ENCODE results near the gene SLC34A3. TPM values are rescaled to one million over a fixed set of nuclear protein-coding genes. Genes with fewer than 3 reads are reported as not detected.
"Not testable (repeated sequence)": the region's sequence is repeated elsewhere in the genome, so short reads cannot be mapped to it uniquely, and the experiment has no call there.

Gene SLC34A3
- polyA plus RNA-seq, 4 donors: 0.21 to 30.3 (median 0.85) TPM

GRCh38 chr9:137252555-137253506 lies 22.1 kb downstream of the SLC34A3 start:
- 44 to 70% (median 62%) methylated on average over 28 to 35 of the region's 35 CpGs for WGBS, 3 donors
- Histone ChIP-seq H3K4me3 (ENCODE audit: low read depth in 1 of 3, low read length in 3 of 3) (no peak overlapping the region), H3K27ac (ENCODE audit: low read depth in 1 of 3, low read length in 2 of 3) (no peak overlapping the region), H3K36me3 (ENCODE audit: control insufficient read depth in 3 of 3, insufficient read depth in 2 of 3, low read depth in 1 of 3, low read length in 3 of 3) (peaks cover 0 to 15% (median 0%) of the 10 kb centered on the region in 3 donors), H3K9me3 (ENCODE audit: control insufficient read depth in 2 of 2, insufficient read depth in 1 of 2, low read depth in 1 of 2, low read length in 1 of 2) (no peaks in the 10 kb centered on the region), H3K27me3 (ENCODE audit: control insufficient read depth in 3 of 3, insufficient read depth in 3 of 3, low read length in 3 of 3) (no peaks in the 10 kb centered on the region), H3K4me1 (ENCODE audit: control insufficient read depth in 3 of 3, insufficient read depth in 2 of 3, low read depth in 1 of 3, low read length in 2 of 3) (peaks cover 8 to 32% (median 8%) of the 10 kb centered on the region in 3 donors)
- FAIRE-seq: no peak
- peak; percentile 60 to 83 for DNase-seq

GRCh38 chr9:137253717-137254623 lies 23.3 kb downstream of the SLC34A3 start:
- DNase-seq (peak; percentile 69 to 79), FAIRE-seq (no peak)
- peak overlapping the region; percentile 79 to 92 (median 89) for H3K27ac ChIP-seq (ENCODE audit: low read depth in 1 of 3, low read length in 2 of 3)

GRCh38 chr9:137254624-137255447 lies 24.1 kb downstream of the SLC34A3 start, which contains the start of gene NELFB:
Gene NELFB, plus strand, starts transcription at chr9:137255327.
- Histone ChIP-seq H3K4me1 (ENCODE audit: control insufficient read depth in 3 of 3, insufficient read depth in 2 of 3, low read depth in 1 of 3, low read length in 2 of 3) (peaks cover 8 to 32% (median 8%) of the 10 kb centered on the region in 3 donors), H3K27ac (ENCODE audit: low read depth in 1 of 3, low read length in 2 of 3) (peak within 1 kb of the TSS; percentile 79 to 92 (median 89)), H3K36me3 (ENCODE audit: control insufficient read depth in 3 of 3, insufficient read depth in 2 of 3, low read depth in 1 of 3, low read length in 3 of 3) (peaks cover 0 to 31% (median 6%) of the 10 kb centered on the region in 3 donors), H3K27me3 (ENCODE audit: control insufficient read depth in 3 of 3, insufficient read depth in 3 of 3, low read length in 3 of 3) (no peaks in the 10 kb centered on the region), H3K9me3 (ENCODE audit: control insufficient read depth in 2 of 2, insufficient read depth in 1 of 2, low read depth in 1 of 2, low read length in 1 of 2) (no peaks in the 10 kb centered on the region), H3K4me3 (ENCODE audit: low read depth in 1 of 3, low read length in 3 of 3) (peak within 1 kb of the TSS; percentile 66 to 92 (median 92))
- no peak for FAIRE-seq
- WGBS, 3 donors: 1 to 3% (median 1%) methylated on average over 47 to 105 of the region's 105 CpGs
- peak; percentile 92 to 96 for DNase-seq

More at GRCh38 chr9:137253717-137254623, 23.3 kb downstream of the SLC34A3 start:
- H3K27me3 ChIP-seq (ENCODE audit: control insufficient read depth in 3 of 3, insufficient read depth in 3 of 3, low read length in 3 of 3): no peaks in the 10 kb centered on the region
- WGBS, 3 donors: 20 to 55% (median 45%) methylated on average over 20 to 21 of the region's 21 CpGs
- no peaks in the 10 kb centered on the region for H3K9me3 ChIP-seq (ENCODE audit: control insufficient read depth in 2 of 2, insufficient read depth in 1 of 2, low read depth in 1 of 2, low read length in 1 of 2)
- H3K4me1 ChIP-seq (ENCODE audit: control insufficient read depth in 3 of 3, insufficient read depth in 2 of 3, low read depth in 1 of 3, low read length in 2 of 3): peaks cover 8 to 32% (median 8%) of the 10 kb centered on the region in 3 donors
- H3K4me3 ChIP-seq (ENCODE audit: low read depth in 1 of 3, low read length in 3 of 3): peak overlapping the region; percentile 66 to 92 (median 92)
- peaks cover 0 to 27% (median 3%) of the 10 kb centered on the region in 3 donors for H3K36me3 ChIP-seq (ENCODE audit: control insufficient read depth in 3 of 3, insufficient read depth in 2 of 3, low read depth in 1 of 3, low read length in 3 of 3)

GRCh38 chr9:137255448-137256114 lies 24.9 kb downstream of the SLC34A3 start:
- Histone ChIP-seq H3K27me3 (ENCODE audit: control insufficient read depth in 3 of 3, insufficient read depth in 3 of 3, low read length in 3 of 3) (no peaks in the 10 kb centered on the region), H3K4me3 (ENCODE audit: low read depth in 1 of 3, low read length in 3 of 3) (peak overlapping the region; percentile 66 to 92 (median 86)), H3K4me1 (ENCODE audit: control insufficient read depth in 3 of 3, insufficient read depth in 2 of 3, low read depth in 1 of 3, low read length in 2 of 3) (peaks cover 8 to 32% (median 8%) of the 10 kb centered on the region in 3 donors), H3K36me3 (ENCODE audit: control insufficient read depth in 3 of 3, insufficient read depth in 2 of 3, low read depth in 1 of 3, low read length in 3 of 3) (peaks cover 0 to 34% (median 6%) of the 10 kb centered on the region in 3 donors), H3K9me3 (ENCODE audit: control insufficient read depth in 2 of 2, insufficient read depth in 1 of 2, low read depth in 1 of 2, low read length in 1 of 2) (no peaks in the 10 kb centered on the region), H3K27ac (ENCODE audit: low read depth in 1 of 3, low read length in 2 of 3) (peak overlapping the region; percentile 4 to 41 (median 30))
- FAIRE-seq (no peak), DNase-seq (no peak)
- WGBS, 3 donors: 0 to 2% (median 1%) methylated on average over 31 to 51 of the region's 51 CpGs

- Histone ChIP-seq H3K27me3 (ENCODE audit: control insufficient read depth in 3 of 3, insufficient read depth in 3 of 3, low read length in 3 of 3) (no peaks in the 10 kb centered on the region), H3K9me3 (ENCODE audit: control insufficient read depth in 2 of 2, insufficient read depth in 1 of 2, low read depth in 1 of 2, low read length in 1 of 2) (no peaks in the 10 kb centered on the region), H3K4me1 (ENCODE audit: control insufficient read depth in 3 of 3, insufficient read depth in 2 of 3, low read depth in 1 of 3, low read length in 2 of 3) (peaks cover 8 to 32% (median 8%) of the 10 kb centered on the region in 3 donors), H3K27ac (ENCODE audit: low read depth in 1 of 3, low read length in 2 of 3) (no peak overlapping the region), H3K4me3 (ENCODE audit: low read depth in 1 of 3, low read length in 3 of 3) (peak overlapping the region in 2 of 3 donors; percentile 66 to 86), H3K36me3 (ENCODE audit: control insufficient read depth in 3 of 3, insufficient read depth in 2 of 3, low read depth in 1 of 3, low read length in 3 of 3) (peaks cover 0 to 37% (median 6%) of the 10 kb centered on the region in 3 donors)
- FAIRE-seq (no peak), DNase-seq (no peak)
- 69 to 83% (median 76%) methylated on average over 15 of the region's 15 CpGs for WGBS, 3 donors
These were observed 25.7 kb downstream of the SLC34A3 start for GRCh38 chr9:137256362-137256761.

- H3K27ac ChIP-seq (ENCODE audit: low read depth in 1 of 3, low read length in 2 of 3): no peak overlapping the region
- H3K27me3 ChIP-seq (ENCODE audit: control insufficient read depth in 3 of 3, insufficient read depth in 3 of 3, low read length in 3 of 3): no peaks in the 10 kb centered on the region
- peaks cover 8 to 29% (median 8%) of the 10 kb centered on the region in 3 donors for H3K4me1 ChIP-seq (ENCODE audit: control insufficient read depth in 3 of 3, insufficient read depth in 2 of 3, low read depth in 1 of 3, low read length in 2 of 3)
- peaks cover 0 to 42% (median 6%) of the 10 kb centered on the region in 3 donors for H3K36me3 ChIP-seq (ENCODE audit: control insufficient read depth in 3 of 3, insufficient read depth in 2 of 3, low read depth in 1 of 3, low read length in 3 of 3)
- DNase-seq: no peak
- FAIRE-seq: no peak
- no peaks in the 10 kb centered on the region for H3K9me3 ChIP-seq (ENCODE audit: control insufficient read depth in 2 of 2, insufficient read depth in 1 of 2, low read depth in 1 of 2, low read length in 1 of 2)
- H3K4me3 ChIP-seq (ENCODE audit: low read depth in 1 of 3, low read length in 3 of 3): peak overlapping the region in 1 of 3 donors; percentile 86
- 89 to 93% (median 89%) methylated on average over 15 of the region's 15 CpGs for WGBS, 3 donors
These were observed 26.2 kb downstream of the SLC34A3 start for GRCh38 chr9:137256856-137257255.

- H3K27me3 ChIP-seq (ENCODE audit: control insufficient read depth in 3 of 3, insufficient read depth in 3 of 3, low read length in 3 of 3); DNase-seq; H3K4me1 ChIP-seq (ENCODE audit: control insufficient read depth in 3 of 3, insufficient read depth in 2 of 3, low read depth in 1 of 3, low read length in 2 of 3); FAIRE-seq; H3K9me3 ChIP-seq (ENCODE audit: control insufficient read depth in 2 of 2, insufficient read depth in 1 of 2, low read depth in 1 of 2, low read length in 1 of 2); H3K27ac ChIP-seq (ENCODE audit: low read depth in 1 of 3, low read length in 2 of 3); H3K4me3 ChIP-seq (ENCODE audit: low read depth in 1 of 3, low read length in 3 of 3): not testable (repeated sequence)
- H3K36me3 ChIP-seq (ENCODE audit: control insufficient read depth in 3 of 3, insufficient read depth in 2 of 3, low read depth in 1 of 3, low read length in 3 of 3): peaks cover 7 to 76% (median 11%) of the 10 kb centered on the region in 3 donors
- WGBS, 3 donors: 39 to 46% (median 45%) methylated on average over 14 to 15 of the region's 15 CpGs
These were observed 31.6 kb downstream of the SLC34A3 start for GRCh38 chr9:137262173-137262908.
